Measurements from ENCODE around the gene ARHGEF40. TPM values are rescaled to one million over a fixed set of nuclear protein-coding genes. Genes with fewer than 3 reads are reported as not detected.

The ARHGEF40 gene
- total RNA-seq, 3 donors from 2014 or later (not counting 1 experiment from before 2014, with no cell fraction given): 4.4 to 6.9 (median 6.0) TPM

DNA sequence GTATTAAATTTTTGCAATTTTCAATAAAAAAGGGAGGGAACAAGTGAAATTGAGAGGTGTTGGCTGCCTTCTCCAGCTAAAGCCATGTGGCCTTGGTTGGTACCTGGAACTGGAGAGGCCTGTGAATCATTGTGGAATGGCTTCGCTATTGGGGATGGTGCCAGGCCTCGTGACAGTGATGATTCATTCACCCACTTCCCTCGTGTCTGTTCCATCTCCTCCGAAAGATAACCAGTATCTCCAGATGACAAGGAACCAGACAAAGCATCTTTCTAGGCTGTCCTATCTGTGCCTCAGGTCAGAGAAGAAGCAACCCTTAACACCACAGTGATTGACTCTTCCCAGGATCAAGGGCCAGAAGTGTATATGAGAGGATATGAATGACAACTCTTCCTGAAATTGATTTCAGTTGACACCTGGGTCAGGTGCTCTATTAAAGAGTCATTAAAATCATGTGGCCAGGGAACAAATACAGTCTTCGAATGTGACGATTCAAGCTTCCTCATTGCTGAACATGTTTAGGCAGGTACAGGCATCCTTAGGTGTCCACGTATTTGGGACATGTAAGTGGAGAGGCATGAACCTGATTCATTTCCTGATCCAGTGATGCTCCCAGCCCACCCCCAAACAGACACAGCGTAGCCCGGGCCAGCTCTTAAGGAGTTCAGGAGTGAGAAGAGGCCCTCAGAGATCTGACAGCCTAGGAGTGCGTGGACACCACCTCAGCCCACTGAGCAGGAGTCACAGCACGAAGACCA is 28.2 kb upstream of the ARHGEF40 start, which contains the start of gene RNASE7:
Gene RNASE7, plus strand, starts transcription at position 687 of the 758 bp plus-strand sequence. CDS start 631 bp downstream, outside the sequence.
- H3K9me3 Mint-ChIP-seq: no peaks in the 10 kb centered on the region
- H3K27ac Mint-ChIP-seq: no peak within 1 kb of the TSS
- 75% methylated on average over 11 of the region's 11 CpGs for WGBS (ENCODE audit: insufficient coverage)
- H3K36me3 ChIP-seq (ENCODE audit: control insufficient read depth, insufficient read depth, low read length): no peaks in the 10 kb centered on the region
- no peaks in the 10 kb centered on the region for H3K9me3 ChIP-seq (ENCODE audit: control insufficient read depth, insufficient read depth, low read length)
- peaks cover 38 to 45% of the 10 kb centered on the region in 2 donors for H3K27me3 Mint-ChIP-seq (ENCODE audit: low read depth in 2 of 2)
- H3K27me3 ChIP-seq (ENCODE audit: control insufficient read depth, insufficient read depth, low read length): peaks cover 3% of the 10 kb centered on the region
- ATAC-seq (no peak), DNase-seq (no peak)
- TF ChIP-seq CTCF (IDR thresholded peaks at IDR 0.05): no peak
- no peaks in the 10 kb centered on the region for H3K4me1 ChIP-seq (ENCODE audit: control insufficient read depth, insufficient read depth, low read length)
- H3K4me3 Mint-ChIP-seq: no peak within 1 kb of the TSS
- intact Hi-C loops (cut with micrococcal nuclease): no loop called here
- H3K4me3 ChIP-seq (ENCODE audit: low read length): no peak within 1 kb of the TSS
- no peaks in the 10 kb centered on the region for H3K36me3 Mint-ChIP-seq
- H3K27ac ChIP-seq (ENCODE audit: low read length): no peak within 1 kb of the TSS
- H3K4me1 Mint-ChIP-seq: no peaks in the 10 kb centered on the region

- Mint-ChIP-seq H3K4me3 (no peak overlapping the region), H3K27ac (no peak overlapping the region), H3K4me1 (no peaks in the 10 kb centered on the region), H3K9me3 (no peaks in the 10 kb centered on the region), H3K27me3 (ENCODE audit: low read depth in 2 of 2) (peaks cover 32 to 42% of the 10 kb centered on the region in 2 donors), H3K36me3 (no peaks in the 10 kb centered on the region)
- Histone ChIP-seq H3K27ac (ENCODE audit: low read length) (no peak overlapping the region), H3K4me3 (ENCODE audit: low read length) (no peak overlapping the region), H3K27me3 (ENCODE audit: control insufficient read depth, insufficient read depth, low read length) (peaks cover 3% of the 10 kb centered on the region), H3K36me3 (ENCODE audit: control insufficient read depth, insufficient read depth, low read length) (no peaks in the 10 kb centered on the region), H3K4me1 (ENCODE audit: control insufficient read depth, insufficient read depth, low read length) (no peaks in the 10 kb centered on the region), H3K9me3 (ENCODE audit: control insufficient read depth, insufficient read depth, low read length) (no peaks in the 10 kb centered on the region)
- 36% methylated on average over 8 of the region's 8 CpGs for WGBS (ENCODE audit: insufficient coverage)
- intact Hi-C loops (cut with micrococcal nuclease): no loop called here
- no peak for TF ChIP-seq CTCF (IDR thresholded peaks at IDR 0.05)
- ATAC-seq (no peak), DNase-seq (no peak)
Observed at GRCh38 chr14:21042918-21043317, 27.2 kb upstream of the ARHGEF40 start.

DNA sequence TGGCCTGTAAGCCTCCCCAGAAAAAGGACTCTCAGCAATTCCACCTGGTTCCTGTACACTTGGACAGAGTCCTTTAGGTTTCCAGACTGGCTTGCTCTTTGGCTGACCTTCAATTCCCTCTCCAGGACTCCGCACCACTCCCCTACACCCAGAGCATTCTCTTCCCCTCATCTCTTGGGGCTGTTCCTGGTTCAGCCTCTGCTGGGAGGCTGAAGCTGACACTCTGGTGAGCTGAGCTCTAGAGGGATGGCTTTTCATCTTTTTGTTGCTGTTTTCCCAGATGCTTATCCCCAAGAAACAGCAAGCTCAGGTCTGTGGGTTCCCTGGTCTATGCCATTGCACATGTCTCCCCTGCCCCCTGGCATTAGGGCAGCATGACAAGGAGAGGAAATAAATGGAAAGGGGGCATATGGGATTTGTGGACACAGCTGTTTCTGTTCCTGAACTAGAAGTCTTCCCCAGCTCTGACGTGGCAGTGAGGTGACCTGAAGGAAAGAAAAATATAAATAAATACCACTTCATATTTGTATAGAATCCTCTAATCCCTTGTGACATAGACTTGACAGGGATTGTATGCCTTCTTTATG is 26.6 kb upstream of the ARHGEF40 start:
- H3K4me1 Mint-ChIP-seq: no peaks in the 10 kb centered on the region
- no peak overlapping the region for H3K4me3 ChIP-seq (ENCODE audit: low read length)
- H3K36me3 ChIP-seq (ENCODE audit: control insufficient read depth, insufficient read depth, low read length): no peaks in the 10 kb centered on the region
- H3K27me3 ChIP-seq (ENCODE audit: control insufficient read depth, insufficient read depth, low read length): peaks cover 3% of the 10 kb centered on the region
- H3K27ac ChIP-seq (ENCODE audit: low read length): no peak overlapping the region
- no peak overlapping the region for H3K27ac Mint-ChIP-seq
- no peak for ATAC-seq
- intact Hi-C loops (cut with micrococcal nuclease): no loop called here
- H3K36me3 Mint-ChIP-seq: no peaks in the 10 kb centered on the region
- H3K4me1 ChIP-seq (ENCODE audit: control insufficient read depth, insufficient read depth, low read length): no peaks in the 10 kb centered on the region
- WGBS (ENCODE audit: insufficient coverage): 88% methylated on average over 1 of the region's 2 CpGs
- H3K4me3 Mint-ChIP-seq: no peak overlapping the region
- no peaks in the 10 kb centered on the region for H3K9me3 Mint-ChIP-seq
- H3K9me3 ChIP-seq (ENCODE audit: control insufficient read depth, insufficient read depth, low read length): no peaks in the 10 kb centered on the region
- peaks cover 27 to 36% of the 10 kb centered on the region in 2 donors for H3K27me3 Mint-ChIP-seq (ENCODE audit: low read depth in 2 of 2)
- no peak for TF ChIP-seq CTCF (IDR thresholded peaks at IDR 0.05)
- DNase-seq: no peak
